ENCODE data around the gene RNASEH2B.

GRCh38 chr13:50910485-50910805, 854 bp downstream of the RNASEH2B start:
- TF ChIP-seq CTCF (conservative IDR thresholded peaks at IDR 0.05; ENCODE audit: low read length) (no peak), EZH2phosphoT487 (IDR thresholded peaks at IDR 0.05; ENCODE audit: borderline replicate concordance) (no peak)
